Measurements from ENCODE around the gene CA10.

- TF ChIP-seq CTCF (IDR thresholded peaks at IDR 0.05; ENCODE audit: insufficient read depth, low read length, poor library complexity, severe bottlenecking): no peak
- TF ChIP-seq EZH2phosphoT487 (conservative IDR thresholded peaks at IDR 0.05; ENCODE audit: low read length): no peak
These were observed 412.5 kb downstream of the CA10 start for GRCh38 chr17:51745993-51746392.

Data from SU-DHL-6 (cell line).